HG03565 (cell line): ENCODE measurements around the gene HSBP1.

Experiments
- ATAC-seq: cut with Tn5 transposase; IDR thresholded peaks from one replicate; pipeline ENCODE4 v1.9.1; 2021; ENCODE audit warnings: mild to moderate bottlenecking, moderate library complexity; ENCODE audit not compliant: unreplicated experiment

Gene HSBP1

DNA sequence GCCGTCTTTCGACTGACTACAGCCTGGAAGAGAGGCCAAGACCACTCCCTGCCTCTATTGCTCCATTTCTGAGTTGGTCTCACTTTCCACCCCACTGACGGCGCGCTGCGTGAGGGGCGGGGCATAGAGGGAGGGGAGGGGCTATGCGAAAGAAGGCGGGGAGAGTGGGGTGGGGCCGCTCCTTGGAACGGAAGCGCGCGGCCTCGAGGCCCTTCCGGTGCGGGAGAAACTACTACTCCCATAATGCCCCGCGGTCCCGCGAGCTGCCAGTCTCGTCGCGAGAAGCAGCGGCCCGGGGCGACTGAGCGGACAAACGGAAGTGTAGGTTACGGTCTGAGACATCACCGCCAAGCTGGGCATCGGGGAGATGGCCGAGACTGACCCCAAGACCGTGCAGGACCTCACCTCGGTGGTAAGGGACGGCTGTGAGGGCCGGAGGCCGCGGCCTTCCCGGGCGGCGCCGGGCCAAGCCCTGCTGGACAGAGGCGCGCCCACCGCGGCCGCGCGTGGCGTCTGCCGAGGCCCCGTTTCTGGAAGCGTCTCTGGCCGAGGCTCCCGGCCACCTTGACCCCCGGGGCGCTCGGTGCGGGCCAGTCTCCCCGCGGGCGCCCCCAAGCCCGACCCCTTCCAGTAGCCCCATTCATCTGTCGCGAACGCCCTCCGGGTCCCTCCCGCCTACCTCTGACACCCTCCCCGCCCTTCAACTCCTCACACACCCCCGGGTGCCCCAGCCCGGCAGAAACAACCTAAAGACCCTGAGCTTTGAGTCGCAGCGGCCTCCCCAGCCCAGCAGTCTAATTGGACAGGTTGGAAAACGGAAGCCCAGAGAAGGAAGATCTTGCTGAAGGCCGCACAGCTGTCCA lies at the start of gene HSBP1:
HSBP1 (plus strand) TSS at position 269 of the 863 bp plus-strand sequence; CDS start at position 368, 99 bp downstream.
- peak; percentile 86 for ATAC-seq

DNA sequence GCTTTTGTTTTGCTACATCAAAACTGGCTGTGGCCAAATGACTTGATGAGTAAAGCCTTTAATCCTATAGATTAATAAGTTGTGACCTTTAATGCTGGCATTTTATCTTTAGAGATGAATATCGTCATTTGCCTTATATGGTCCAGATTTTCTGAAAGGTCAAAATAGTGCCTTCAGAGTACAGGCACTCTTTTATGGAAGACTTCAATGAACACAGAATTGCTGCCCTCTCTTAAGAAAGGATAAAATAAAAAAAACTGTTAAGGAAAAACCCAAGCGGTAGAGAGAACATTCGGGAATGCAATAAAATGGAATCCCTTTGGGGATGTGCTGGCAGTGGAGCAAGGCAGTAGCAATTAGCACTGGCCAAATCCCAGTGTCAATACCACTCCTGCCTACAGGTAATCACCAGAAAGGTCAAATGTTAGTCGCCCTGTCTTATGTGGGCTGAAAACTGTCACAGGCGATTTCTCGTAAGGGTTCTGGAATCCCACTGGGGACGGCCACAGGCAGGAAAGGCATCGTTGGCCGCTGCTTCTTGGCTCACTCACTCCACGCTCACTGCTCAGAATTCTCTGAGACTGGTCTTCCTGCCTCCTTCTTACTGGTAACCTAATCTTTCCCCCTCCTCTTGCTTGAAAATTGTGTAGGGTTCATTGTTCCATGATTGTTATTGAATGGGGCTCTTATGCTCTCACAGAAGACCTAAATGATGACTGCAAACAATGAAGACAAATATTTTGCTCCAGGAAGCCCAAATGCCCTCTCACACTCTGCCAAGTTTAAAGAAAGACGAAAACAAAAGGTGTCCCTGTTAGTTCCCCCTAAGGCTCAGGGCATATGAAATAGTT lies 45.4 kb upstream of the HSBP1 start:
- no peak for ATAC-seq

GRCh38 chr16:83762992-83763358 lies 44.8 kb upstream of the HSBP1 start:
- no peak for ATAC-seq

DNA sequence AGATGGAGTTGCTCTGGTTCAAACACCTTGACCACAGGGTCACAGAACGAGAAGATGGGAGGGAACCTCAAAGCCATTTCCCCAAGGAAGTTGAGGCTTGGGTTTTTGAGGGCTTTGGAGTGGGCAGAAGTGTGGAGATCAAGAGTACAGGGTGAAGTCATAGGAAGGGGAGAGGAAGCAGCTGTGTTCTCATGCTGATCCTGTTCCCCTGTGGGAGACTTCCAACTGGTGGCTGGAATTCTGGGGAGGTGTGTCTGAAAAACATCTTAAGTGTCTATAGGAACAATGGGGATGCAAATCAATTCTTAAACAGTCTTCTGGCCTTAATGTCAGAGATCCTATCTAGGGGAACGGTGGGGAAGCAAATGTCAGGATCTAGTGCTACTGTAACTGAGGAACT lies 38.8 kb upstream of the HSBP1 start:
- no peak for ATAC-seq

GRCh38 chr16:83769397-83770008 lies 38.3 kb upstream of the HSBP1 start:
- no peak for ATAC-seq

GRCh38 chr16:83771306-83771942 lies 36.4 kb upstream of the HSBP1 start:
- ATAC-seq: no peak

DNA sequence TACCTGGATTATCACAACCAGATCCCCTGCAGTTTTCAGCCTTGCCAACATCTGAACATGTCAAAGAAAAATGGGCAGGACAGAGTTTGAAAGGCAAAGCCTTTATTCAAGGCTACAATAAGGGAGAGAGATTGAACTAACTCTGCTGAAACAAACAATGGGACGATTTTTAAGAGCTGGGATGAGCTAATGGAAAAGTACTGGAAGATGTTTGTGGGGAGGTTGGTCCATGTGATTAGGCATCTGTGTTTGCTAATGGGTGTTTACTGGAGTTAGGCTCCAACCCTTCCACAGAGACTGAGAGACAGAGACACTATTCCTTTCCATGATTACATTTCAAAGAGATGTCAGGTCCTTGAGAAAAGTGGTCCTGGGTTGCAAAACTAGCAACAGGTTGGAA lies 35.0 kb upstream of the HSBP1 start:
- no peak for ATAC-seq

DNA sequence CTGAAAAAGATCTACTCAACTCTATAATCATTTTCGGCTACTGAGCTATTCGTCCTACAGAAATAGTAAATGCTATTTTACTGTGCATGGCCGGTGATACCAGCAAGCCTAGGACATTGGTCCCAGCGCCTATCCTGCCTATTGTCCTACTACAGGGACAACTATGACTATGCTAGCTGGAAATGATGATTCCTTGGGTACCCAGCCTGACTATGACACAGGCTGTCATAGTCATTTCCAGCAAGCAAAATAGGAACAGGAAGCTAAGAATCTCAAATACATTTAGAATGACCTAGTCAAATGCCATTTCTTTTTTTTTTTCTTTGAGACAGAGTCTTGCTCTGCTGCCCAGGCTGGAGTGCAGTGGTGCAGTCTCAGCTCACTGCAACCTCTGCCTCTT lies 33.7 kb upstream of the HSBP1 start:
- ATAC-seq: no peak

- no peak for ATAC-seq
These were observed 30.8 kb upstream of the HSBP1 start for GRCh38 chr16:83776944-83777343.

DNA sequence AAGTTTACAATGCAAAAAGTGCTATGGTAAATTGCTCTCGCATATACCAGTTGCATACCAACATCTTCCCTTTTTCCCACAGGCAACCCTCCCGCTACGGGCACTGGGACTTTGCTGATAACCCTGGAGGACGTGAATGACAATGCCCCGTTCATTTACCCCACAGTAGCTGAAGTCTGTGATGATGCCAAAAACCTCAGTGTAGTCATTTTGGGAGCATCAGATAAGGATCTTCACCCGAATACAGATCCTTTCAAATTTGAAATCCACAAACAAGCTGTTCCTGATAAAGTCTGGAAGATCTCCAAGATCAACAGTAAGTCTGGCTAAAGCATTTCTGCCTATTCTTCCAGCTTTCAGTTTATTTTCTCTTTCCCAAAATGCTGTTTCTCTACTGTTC lies 27.9 kb upstream of the HSBP1 start:
- ATAC-seq: no peak

GRCh38 chr16:83785455-83785854 lies 22.3 kb upstream of the HSBP1 start:
- ATAC-seq: no peak

- ATAC-seq: no peak
These were observed 18.0 kb upstream of the HSBP1 start for GRCh38 chr16:83789642-83790401.

DNA sequence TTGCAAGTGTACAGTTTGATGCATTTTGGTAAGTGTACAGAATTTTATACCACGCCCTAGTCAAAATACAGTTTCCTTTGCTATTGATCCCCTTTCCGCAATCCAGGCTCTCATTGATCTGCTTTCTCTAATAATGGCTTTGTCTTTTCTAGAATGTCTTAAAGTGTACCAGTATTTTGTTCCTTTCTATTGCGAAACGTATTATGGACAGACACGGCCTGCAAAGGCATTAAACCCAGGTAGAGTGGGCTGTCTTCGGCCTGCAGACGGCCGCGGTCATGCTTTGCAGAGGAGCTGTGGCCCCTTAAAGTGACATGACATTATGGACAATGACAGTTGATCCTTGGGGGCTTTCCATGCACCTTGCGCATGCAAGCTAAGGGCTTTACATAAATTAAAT lies 15.9 kb upstream of the HSBP1 start:
- ATAC-seq: no peak

DNA sequence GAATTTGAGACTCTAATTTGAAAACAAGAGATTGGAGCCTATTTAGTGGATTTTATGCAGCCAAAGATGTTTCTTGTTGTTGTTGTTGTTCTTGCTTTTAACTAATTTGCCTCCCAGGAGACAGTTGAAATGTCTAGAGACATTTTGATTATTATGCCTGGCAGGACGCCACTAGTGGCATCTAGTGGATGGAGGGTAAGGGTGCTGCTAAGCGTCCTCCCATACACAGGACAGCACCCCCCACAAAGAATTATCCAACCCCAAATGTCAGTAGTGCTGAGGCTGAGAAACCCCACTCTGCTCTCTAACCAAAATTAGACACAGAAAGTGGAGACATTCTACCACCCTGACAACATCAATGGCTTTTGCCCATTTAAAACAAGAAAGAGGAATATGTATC lies 15.4 kb upstream of the HSBP1 start:
- no peak for ATAC-seq

- ATAC-seq: no peak
These were observed 14.6 kb upstream of the HSBP1 start for GRCh38 chr16:83793179-83793578.

DNA sequence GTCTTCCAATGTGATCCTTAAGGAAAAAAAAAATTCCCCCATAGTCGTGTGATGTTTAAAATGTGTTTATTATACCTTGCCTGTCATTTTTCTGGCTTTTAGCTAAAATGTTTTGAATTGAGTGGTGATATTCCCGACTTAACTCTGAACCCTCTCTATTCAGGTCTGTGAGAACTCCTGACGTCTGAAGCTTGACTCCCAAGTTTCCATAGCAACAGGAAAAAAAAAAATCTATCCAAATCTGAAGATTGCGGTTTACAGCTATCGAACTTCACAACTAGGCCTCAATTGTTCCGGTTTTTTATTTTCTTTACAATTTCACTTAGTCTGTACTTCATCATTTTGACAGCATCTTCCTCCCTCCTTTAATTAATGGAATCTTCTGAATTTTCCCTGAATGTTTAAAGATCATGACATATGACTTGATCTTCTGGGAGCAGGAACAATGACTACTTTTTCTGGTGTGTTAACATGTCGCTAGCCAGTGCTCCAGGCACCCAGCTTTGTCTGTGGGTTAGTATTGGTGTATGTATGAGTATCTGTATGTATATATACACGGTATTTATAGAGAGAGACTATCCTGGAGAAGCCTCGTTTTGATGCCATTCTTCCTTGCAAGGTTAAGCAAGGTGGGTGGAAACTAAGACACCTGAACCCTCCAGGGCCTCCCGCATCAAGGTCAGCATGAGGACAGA lies 12.8 kb upstream of the HSBP1 start:
- ATAC-seq: no peak

DNA sequence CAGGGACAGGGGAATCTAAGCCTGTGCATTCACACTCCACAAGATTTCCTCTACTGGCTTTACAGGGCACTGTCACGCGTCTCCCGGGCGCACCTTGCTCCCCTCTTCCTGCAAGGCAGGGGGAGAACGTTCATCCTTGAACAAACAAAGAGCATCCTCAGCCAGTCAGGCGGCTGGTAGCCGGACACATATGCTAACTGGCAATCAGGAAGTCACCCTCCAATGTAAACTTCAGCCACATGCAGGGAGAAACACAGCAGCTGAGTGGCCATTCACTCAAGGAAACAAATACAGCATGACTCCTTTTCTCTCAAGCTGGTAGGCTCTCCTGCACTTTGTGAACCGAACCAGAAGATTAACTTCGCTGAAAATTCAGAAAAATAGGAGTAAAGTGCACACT lies 10.8 kb upstream of the HSBP1 start:
- no peak for ATAC-seq

GRCh38 chr16:83799336-83799735 lies 8.4 kb upstream of the HSBP1 start:
- ATAC-seq: no peak

DNA sequence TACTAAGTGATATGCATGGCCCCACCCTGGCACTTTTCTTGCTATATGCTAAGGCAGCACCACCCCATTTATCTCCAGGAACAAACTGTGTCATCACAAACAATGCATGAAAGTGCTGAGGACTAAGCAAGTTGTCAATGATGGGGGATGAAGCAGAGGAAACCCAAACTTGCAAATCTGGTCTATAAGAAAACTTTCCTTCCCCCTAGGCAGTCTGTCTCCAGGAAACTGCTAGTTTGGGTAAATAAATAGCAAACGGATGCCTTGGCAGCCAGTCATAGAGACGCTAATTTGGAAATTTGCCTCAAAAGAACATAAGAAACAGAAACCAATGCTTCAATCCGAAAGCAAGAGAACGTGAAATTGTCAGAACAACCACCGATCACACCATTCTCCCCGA lies 5.6 kb upstream of the HSBP1 start:
- ATAC-seq: peak; percentile 35
